Lung (tissue), 12 donors: ENCODE results near the gene SELL. TPM values are rescaled to one million over a fixed set of nuclear protein-coding genes. Genes with fewer than 3 reads are reported as not detected.

ENCODE experiments used
- ATAC-seq: fragments of 200-7000 bp; cut with Tn5 transposase; one replicate; pipeline ENCODE4 v1.9.1; 2020; ENCODE audit warnings: moderate number of reproducible peaks; ENCODE audit not compliant: insufficient read depth, low FRiP score
- DNase-seq, 3 donors: peaks; one replicate each; pipeline ENCODE4 v3.0.0-alpha.2; 2013 to 2017
- H3K27ac ChIP-seq, 2 donors: one replicate each; pipeline ENCODE4 v1.5.1; 2013; ENCODE audit warnings: mild to moderate bottlenecking in 2 of 2, moderate library complexity in 2 of 2, control low read depth in 1 of 2, inconsistent platforms in 1 of 2, low read depth in 1 of 2, low read length in 1 of 2
- H3K27me3 ChIP-seq, 3 donors: one replicate each; pipeline ENCODE4 v1.5.1; 2013; ENCODE audit warnings: low read length in 2 of 3; ENCODE audit not compliant: control insufficient read depth in 3 of 3, insufficient read depth in 3 of 3
- H3K36me3 ChIP-seq, 4 donors: one replicate each; pipeline ENCODE4 v1.5.1; 2013; ENCODE audit warnings: low read length in 4 of 4, mild to moderate bottlenecking in 1 of 4, moderate library complexity in 1 of 4; ENCODE audit not compliant: control insufficient read depth in 4 of 4, insufficient read depth in 4 of 4
- H3K4me1 ChIP-seq, 5 donors: one replicate each; pipeline ENCODE4 v1.5.1; 2013; ENCODE audit warnings: low read length in 5 of 5, mild to moderate bottlenecking in 2 of 5, moderate library complexity in 1 of 5; ENCODE audit not compliant: control insufficient read depth in 5 of 5, insufficient read depth in 5 of 5
- H3K4me3 ChIP-seq: one replicate; pipeline ENCODE4 v1.5.1; 2013; ENCODE audit warnings: mild to moderate bottlenecking, control low read depth, moderate library complexity
- H3K9ac ChIP-seq, 2 donors: one replicate each; pipeline ENCODE4 v1.5.1; 2013; ENCODE audit warnings: low read length in 2 of 2, control low read depth in 1 of 2; ENCODE audit not compliant: insufficient read depth in 1 of 2
- H3K9me3 ChIP-seq, 4 donors: one replicate each; pipeline ENCODE4 v1.5.1; 2013; ENCODE audit warnings: low read length in 3 of 4, mild to moderate bottlenecking in 1 of 4, moderate library complexity in 1 of 4; ENCODE audit not compliant: control insufficient read depth in 4 of 4, insufficient read depth in 3 of 4
- CTCF ChIP-seq: IDR thresholded peaks from 2 replicates; pipeline ENCODE4 v1.5.1; 2012; ENCODE audit warnings: mild to moderate bottlenecking; ENCODE audit errors: control extremely low read depth, extremely low read depth
- WGBS, 2 donors: extraction: QIAGEN DNeasy Blood & Tissue Kit; methylation state at CpG; one replicate each; pipeline ENCODE4 v1.1.7; 2013; 5-methylcytosine and 5-hydroxymethylcytosine counted together
- polyA plus RNA-seq, 2 donors: library from polyadenylated mRNA; stranded (reverse); fragments of 200-250 nt; gene quantifications; one replicate each; pipeline ENCODE4 v1.2.1, GENCODE V29; 2013
- total RNA-seq, 2 donors: library from RNA; depleted of rRNA in 1 of 2; stranded (reverse); fragments of >200 nt in 1 of 2; gene quantifications; one replicate each; pipeline ENCODE4 v1.2.1, GENCODE V29; 2014 to 2021
- donor health status: control.
- donor health status: control.
- donor health status: Bipolar disorder and iron deficiency.
- donor health status: healthy.
- donor health status: DM: yes; HTN: yes; CAD: no.

The SELL gene
- total and polyA plus RNA-seq, 4 donors: 3.6 to 143 (median 18.9) TPM

GRCh38 chr1:169704797-169705196 lies 6.6 kb downstream of the SELL start:
- no peak overlapping the region for H3K9ac ChIP-seq
- WGBS, 2 donors: 77 to 81% methylated on average over 2 of the region's 2 CpGs
- no peak for TF ChIP-seq CTCF
- H3K27me3 ChIP-seq: peaks cover 0 to 3% (median 0%) of the 10 kb centered on the region in 3 donors
- no peak overlapping the region for H3K4me3 ChIP-seq
- DNase-seq (no peak), ATAC-seq (no peak)
- H3K27ac ChIP-seq: no peak overlapping the region
- no peaks in the 10 kb centered on the region for H3K36me3 ChIP-seq
- no peaks in the 10 kb centered on the region for H3K9me3 ChIP-seq
- no peaks in the 10 kb centered on the region for H3K4me1 ChIP-seq

GRCh38 chr1:169701261-169702005 lies 10.0 kb downstream of the SELL start:
- DNase-seq (no peak), ATAC-seq (no peak)
- Histone ChIP-seq H3K9ac (no peak overlapping the region), H3K9me3 (no peaks in the 10 kb centered on the region), H3K4me3 (no peak overlapping the region), H3K36me3 (no peaks in the 10 kb centered on the region), H3K27me3 (no peaks in the 10 kb centered on the region), H3K27ac (no peak overlapping the region), H3K4me1 (no peaks in the 10 kb centered on the region)
- no peak for TF ChIP-seq CTCF
- WGBS, 2 donors: 62 to 91% methylated on average over 2 of the region's 2 CpGs

- 55 to 71% methylated on average over 3 of the region's 3 CpGs for WGBS, 2 donors
- Histone ChIP-seq H3K27ac (no peak overlapping the region), H3K9ac (no peak overlapping the region), H3K4me1 (no peaks in the 10 kb centered on the region), H3K4me3 (no peak overlapping the region), H3K36me3 (no peaks in the 10 kb centered on the region), H3K9me3 (no peaks in the 10 kb centered on the region), H3K27me3 (no peaks in the 10 kb centered on the region)
- DNase-seq: no peak
- no peak for ATAC-seq
- no peak for TF ChIP-seq CTCF
Measured at GRCh38 chr1:169699707-169700106, 11.7 kb downstream of the SELL start.

- 25 to 63% methylated on average over 3 of the region's 3 CpGs for WGBS, 2 donors
- TF ChIP-seq CTCF: no peak
- no peaks in the 10 kb centered on the region for H3K9me3 ChIP-seq
- DNase-seq: no peak
- no peaks in the 10 kb centered on the region for H3K27me3 ChIP-seq
- H3K9ac ChIP-seq: no peak overlapping the region
- H3K4me3 ChIP-seq: no peak overlapping the region
- no peaks in the 10 kb centered on the region for H3K36me3 ChIP-seq
- no peak for ATAC-seq
- no peak overlapping the region for H3K27ac ChIP-seq
- no peaks in the 10 kb centered on the region for H3K4me1 ChIP-seq
Measured at GRCh38 chr1:169698976-169699375, 12.4 kb downstream of the SELL start.
